ACHN (cell line): ENCODE results near the gene RAB20.

Source experiments
- DNase-seq: peaks from one replicate; pipeline ENCODE4 v3.0.0-alpha.2; 2015
- in situ Hi-C: cut with HindIII; loops from 2 replicates; pipeline ENCODE4 v1.10.0; 2017; ENCODE audit warnings: low sequenced_read_pairs, low pct_ligation_motif_present, low pct_unique_long_range_greater_than_20kb

Gene RAB20

GRCh38 chr13:110485604-110486003 lies 75.9 kb downstream of the RAB20 start:
- peak; percentile 94 for DNase-seq
- in situ Hi-C loops = no loop called here

GRCh38 chr13:110484290-110485048 lies 77.1 kb downstream of the RAB20 start:
- in situ Hi-C loops = no loop called here
- DNase-seq = no peak

- in situ Hi-C loops = no loop called here
- no peak for DNase-seq
Measured at GRCh38 chr13:110483386-110483968, 78.0 kb downstream of the RAB20 start.

GRCh38 chr13:110480161-110480560 lies 81.4 kb downstream of the RAB20 start:
- in situ Hi-C loops = no loop called here
- DNase-seq = no peak

- DNase-seq = no peak
- in situ Hi-C loops = no loop called here
Measured at GRCh38 chr13:110479648-110480047, 81.9 kb downstream of the RAB20 start.

GRCh38 chr13:110479215-110479545 lies 82.3 kb downstream of the RAB20 start:
- no peak for DNase-seq
- in situ Hi-C loops = no loop called here

- in situ Hi-C loops = no loop called here
- DNase-seq = no peak
Measured at GRCh38 chr13:110478405-110479214, 82.9 kb downstream of the RAB20 start.

- in situ Hi-C loops = no loop called here
- DNase-seq = no peak
Measured at GRCh38 chr13:110477706-110478245, 83.7 kb downstream of the RAB20 start.

GRCh38 chr13:110476220-110476617 lies 85.3 kb downstream of the RAB20 start:
- DNase-seq = no peak
- in situ Hi-C loops = no loop called here

- DNase-seq = no peak
- in situ Hi-C loops = no loop called here
Measured at GRCh38 chr13:110475550-110476219, 85.8 kb downstream of the RAB20 start.

GRCh38 chr13:110475117-110475516 lies 86.4 kb downstream of the RAB20 start:
- no peak for DNase-seq
- in situ Hi-C loops = no loop called here

GRCh38 chr13:110474713-110475112 lies 86.8 kb downstream of the RAB20 start:
- DNase-seq = no peak
- in situ Hi-C loops = no loop called here
